NCI-H1092 (cell line): ENCODE measurements around the gene GUCY1A2.
"Not testable (repeated sequence)": the region's sequence is repeated elsewhere in the genome, so short reads cannot be mapped to it uniquely, and the experiment has no call there.

Source experiments
- DNase-seq: peaks from one replicate; lab custom pipeline; 2025; lab: John Stamatoyannopoulos, UW

The GUCY1A2 gene

DNA sequence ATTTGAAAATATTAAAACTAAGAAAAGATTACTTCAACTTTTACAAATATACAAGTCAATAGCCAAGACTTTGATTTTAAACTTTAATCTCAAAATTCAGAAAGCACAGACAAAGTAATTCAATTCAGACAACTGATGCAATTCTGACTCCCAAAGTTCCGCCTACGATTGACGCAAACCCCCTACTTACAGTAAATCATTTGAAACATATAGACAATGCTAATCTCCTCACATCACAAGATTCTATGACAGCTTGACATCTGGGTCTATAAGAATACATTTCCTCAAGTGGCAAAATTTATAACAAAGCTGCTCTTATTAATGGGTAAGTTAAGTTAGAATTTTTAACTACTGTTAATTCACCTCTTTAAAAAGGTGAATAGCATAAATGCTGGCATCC lies 75.2 kb downstream of the GUCY1A2 start:
- DNase-seq = no peak

DNA sequence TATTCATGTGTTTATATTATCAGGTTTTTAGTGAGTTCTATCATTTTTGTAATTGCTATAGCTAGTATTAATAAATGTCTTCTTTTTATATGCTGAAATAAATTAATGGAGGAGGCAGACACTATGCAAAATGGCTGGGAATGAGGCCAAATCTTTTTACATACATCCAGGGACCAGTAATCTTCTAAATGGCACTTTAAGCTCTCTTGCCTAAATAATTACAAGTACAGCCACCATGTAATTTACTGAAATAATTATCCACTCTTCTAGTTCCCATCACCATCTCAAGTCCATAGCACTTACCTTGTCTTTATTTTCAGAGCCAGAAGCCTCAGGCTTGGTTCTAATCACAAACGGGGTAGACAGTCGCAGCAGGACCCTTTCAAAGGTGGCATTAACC lies 79.1 kb downstream of the GUCY1A2 start:
- no peak for DNase-seq

DNA sequence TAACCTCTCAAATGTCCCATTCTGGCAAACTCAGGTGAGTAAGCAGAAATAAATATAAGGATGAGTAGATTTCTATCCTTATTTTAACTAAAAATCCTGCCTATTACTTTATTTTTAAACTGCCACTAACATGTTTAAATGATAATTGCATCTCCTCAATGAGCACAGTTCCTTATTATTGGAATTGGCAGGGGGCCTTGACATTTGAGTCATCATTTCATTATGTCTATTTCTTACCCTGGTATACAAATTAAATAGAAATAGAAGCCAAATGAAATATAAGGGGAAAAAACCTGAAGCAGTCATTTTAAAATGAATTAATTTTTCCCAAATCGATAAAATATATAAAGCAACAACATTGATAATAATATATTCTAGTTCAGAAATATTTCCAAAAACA lies 81.2 kb downstream of the GUCY1A2 start:
- DNase-seq = no peak

DNA sequence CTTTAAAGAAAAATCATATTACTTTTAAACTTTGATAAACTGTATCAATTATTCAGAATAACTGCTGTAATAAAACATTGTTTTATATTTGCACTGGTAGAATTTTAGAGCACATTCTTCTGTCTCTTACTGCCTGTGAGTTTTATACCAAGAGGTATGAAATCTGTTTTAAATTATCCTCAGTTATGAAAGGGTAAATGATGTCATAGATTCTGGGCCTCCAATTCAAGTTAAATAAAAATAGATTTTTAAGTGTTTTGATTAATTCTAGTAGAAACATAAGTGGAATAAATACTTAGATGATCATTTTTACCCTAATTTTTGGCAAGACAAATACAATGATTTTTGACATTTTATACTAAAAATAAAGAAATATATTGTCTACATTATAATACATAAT lies 93.0 kb downstream of the GUCY1A2 start:
- no peak for DNase-seq

DNA sequence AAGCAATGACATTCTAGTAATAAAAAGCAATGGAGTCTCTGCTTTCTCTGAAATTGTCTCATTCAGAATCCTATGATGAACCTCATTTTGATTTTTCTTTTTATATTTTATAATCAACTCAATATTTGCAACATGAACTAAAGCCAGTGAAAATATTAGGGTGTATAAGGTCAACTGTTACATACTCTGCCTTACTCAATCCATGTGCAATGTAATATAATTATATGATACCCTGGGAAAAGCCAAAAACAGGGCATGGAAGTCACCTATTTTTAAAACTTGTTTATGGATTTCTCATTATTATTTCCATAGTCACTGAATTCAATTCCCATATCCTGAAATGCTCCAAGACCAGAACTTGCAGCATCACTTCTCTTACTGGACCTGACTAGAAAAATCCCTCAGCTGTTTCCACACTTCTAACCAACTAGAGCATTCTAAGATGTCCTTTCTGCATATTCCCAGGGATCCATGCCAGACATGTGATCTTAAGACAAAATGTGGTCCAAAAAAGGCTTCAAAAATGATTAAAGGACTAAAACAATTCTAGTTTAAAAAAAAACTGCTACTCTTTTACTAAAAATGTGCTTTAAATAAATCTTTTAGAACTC lies 97.3 kb downstream of the GUCY1A2 start:
- no peak for DNase-seq

DNA sequence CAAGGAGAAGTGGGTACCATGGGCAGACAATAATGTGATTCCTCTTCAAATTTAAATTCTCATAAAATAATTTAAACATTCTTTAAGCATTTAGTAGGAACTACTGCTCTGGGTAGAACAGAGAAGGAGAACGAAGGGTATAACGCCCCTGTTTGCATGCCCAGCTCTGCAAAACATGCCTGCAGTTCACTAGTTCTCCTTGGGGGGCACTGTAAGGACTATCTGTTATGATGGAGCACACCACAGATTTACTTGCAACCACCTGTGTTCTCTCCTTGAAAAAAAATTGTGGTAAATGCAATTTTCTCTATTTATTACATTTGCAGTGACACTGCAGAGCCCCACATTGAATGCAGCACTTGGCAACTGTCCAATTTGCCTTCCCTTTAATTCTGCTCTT lies 100.3 kb downstream of the GUCY1A2 start:
- DNase-seq = no peak

DNA sequence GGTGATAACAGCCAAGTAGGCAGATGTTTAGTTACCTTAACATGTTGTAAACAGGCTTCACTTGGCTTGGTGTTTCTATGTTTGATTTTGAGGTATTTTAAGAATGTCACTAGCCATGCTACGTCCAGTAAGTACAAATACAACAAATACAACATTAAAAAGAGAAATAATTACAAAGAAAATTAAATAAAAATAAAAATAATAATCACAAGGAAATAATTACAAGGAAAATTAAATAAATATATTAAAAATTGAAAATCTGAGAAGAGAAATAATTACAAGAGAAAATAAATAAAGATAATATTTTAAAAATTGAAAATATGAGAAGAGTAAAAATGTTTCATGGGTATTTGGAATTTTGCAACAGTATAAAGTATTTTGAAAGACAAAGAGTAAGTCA lies 103.9 kb downstream of the GUCY1A2 start:
- no peak for DNase-seq

DNA sequence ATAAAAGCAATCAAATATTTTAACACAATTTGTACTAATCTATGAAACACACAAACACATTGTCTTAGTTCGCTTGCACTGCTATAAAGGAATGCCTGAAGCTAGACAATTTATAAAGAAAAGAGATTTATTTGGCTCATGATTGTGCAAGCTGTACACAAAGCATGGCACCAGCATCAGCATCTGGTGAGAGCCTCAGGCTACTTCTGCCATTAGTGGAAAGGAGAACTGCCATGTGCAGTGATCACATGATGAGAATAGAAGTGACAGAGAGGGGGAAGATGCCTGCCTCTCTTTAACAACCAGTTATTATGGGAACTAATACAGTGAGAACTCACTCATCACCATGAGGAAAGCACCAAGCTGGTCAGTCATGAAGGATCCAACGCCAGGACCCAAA lies 105.1 kb downstream of the GUCY1A2 start:
- no peak for DNase-seq

DNA sequence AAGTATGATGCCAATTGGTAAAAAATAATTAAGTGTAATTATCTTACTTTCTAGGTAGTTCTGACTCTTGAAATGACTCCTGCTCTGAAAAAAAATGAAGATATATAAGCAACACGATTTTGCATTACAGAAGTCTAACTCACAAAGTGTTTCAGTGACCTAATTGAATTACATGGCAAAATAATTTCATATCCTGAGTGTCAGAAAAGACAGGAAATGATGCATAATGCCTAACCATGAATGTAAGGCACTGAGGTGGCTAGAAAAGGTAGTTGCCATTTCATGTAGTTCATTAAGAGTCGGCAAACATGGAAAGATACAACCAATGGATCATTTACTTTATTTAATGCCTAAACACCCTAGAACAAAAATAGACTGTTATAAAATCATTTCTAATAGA lies 113.5 kb downstream of the GUCY1A2 start:
- DNase-seq = no peak

DNA sequence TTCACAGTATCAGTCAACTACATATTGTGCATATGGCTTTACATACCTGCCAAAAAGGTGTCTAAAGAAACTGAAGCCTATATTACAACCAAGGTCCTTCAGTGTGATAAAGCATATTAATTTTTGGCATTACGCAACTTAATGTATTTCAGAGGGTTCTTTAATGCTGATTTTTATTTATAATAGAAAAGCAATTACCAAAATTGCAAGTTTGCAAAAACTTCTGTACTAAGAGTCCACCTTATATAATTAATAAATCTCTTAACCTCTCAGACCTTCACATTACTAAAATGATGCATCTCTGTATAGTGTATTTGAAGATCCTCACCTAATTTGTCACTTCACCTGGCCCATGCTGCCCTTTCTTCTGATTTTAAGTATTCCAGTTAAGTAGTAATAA lies 128.6 kb downstream of the GUCY1A2 start:
- no peak for DNase-seq

DNA sequence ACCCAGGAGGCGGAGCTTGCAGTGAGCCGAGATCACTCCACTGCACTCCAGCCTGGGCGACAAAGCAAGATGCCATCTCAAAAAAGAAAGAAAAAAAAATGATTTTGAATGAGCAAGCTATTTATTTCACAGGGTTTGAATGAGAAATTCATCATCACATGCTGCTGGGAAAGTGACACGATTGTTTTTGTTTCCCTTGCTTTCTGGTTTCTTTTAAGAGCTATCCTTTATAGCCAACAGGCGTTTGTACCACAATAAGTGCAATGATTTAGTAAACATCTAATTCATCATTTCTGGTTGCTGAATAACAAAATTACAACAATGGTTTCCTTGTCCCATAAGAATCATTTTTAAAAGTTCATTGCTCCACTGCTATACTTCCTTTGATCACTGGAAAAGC lies 129.9 kb downstream of the GUCY1A2 start:
- DNase-seq = no peak

DNA sequence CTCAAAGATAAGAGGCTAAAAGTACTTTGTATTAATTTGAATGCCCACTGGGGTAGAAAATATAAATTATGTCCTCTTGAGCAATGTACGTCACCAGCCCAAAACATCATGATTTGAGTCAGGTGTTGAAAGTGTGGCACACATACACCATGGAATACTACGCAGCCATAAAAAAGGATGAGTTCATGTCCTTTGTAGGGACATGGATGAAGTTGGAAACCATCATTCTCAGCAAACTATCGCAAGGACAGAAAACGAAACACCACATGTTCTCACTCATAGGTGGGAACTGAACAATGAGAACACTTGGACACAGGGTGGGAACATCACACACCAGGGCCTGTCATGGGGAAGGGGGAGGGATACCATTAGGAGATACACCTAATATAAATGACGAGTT lies 134.6 kb downstream of the GUCY1A2 start:
- DNase-seq = not testable (repeated sequence)

DNA sequence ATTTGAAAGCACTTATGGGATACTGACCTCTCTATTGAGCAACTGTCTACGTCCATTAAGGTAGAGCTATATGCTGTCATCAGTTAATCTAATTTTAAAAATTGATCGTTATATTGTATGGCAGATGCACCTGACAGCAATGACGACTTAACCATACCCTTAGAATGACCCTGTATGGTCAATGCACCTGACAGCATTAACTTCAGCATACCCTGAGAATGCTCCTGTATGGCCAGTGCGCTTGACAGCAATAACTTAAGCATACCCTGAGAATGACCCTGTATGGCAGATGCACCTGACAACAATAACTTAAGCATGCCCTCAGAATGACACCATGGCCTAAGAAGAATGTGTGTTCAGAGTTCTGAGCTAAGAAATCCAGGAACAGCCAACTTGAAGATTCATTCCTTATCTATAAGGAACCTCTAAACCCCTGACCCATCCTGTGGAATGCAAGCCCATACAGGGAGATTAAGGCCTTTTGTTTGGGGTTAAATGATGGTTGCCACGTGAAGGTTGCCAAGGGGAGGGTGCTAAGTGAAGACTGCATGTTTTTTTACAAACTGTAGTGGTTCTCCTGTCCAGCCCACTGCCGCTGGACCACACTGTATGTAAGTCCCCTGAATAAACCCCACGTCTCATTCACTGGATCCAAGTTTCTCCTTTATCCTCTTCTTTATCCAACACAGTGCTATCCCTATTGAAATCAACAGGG lies 138.3 kb downstream of the GUCY1A2 start:
- no peak for DNase-seq

DNA sequence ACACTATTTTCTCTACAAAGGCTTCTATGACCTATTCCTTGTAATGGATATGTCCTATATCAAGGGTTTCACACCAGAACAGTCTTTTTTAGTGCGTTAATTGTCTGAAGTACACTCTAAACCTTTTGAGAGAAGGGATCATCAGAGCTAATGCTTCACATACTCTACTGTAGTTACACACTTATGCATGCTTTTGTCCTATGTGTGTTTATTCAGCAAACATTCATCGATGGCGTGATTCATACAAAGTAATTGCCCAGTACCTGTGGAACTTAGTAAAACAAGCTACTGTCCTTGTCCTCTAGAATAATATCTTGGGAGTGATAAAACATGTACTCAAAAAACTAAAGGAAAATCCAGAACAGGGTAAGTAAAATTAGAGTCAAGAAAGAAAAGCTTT lies 139.2 kb downstream of the GUCY1A2 start:
- no peak for DNase-seq

DNA sequence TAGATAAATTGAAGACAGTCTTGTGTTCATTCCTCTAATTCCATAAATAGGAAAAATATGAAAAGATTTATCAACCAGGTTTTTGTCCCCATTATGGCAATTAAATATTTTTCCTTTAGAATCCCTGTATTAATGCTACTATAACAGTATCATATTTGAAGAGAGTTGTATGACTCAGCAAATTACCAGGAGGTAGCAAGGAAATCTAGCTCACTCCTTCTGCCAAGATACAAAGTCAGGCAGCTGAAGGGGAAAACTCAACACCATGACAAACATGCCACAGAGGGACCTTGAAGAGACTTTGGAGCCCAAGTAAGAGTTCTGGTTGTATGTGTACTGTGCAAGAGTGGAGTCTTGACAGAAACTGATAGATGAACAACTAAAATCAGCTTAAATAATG lies 143.3 kb downstream of the GUCY1A2 start:
- no peak for DNase-seq

DNA sequence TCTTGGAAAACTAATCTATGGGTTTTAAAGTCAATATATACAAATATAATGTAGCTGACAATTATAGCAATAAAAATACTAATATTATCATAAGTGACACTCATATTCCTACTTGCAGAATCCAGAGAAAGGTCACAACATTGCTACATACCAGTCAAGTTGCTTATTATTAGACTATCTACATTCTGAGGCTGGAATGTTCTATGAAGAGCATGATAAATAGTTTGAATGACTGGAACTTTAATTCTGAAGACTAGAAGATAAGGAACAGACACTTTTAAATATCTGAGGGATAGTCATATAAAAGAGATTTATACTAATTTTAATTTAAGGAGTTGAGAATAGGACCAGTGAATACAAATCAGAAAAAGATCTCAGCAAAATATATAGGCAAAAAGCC lies 146.0 kb downstream of the GUCY1A2 start:
- DNase-seq = no peak

DNA sequence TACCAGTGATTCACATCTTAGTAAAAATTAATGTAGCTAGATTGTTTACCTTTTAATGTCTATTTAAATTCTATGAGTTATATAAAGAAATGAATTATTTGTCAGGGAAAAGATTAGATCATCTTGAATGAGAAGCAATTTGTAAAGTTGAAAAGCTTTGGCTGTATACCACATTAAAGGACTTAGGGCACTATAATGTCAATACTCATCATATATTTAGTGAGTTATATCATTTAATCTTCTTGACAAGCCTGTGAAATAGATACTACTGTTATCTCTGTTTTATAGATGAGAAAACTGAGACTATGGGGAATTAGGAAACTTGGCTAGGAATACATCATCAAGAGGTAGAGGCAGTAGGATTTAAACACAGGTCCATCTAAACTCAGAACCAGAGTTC lies 160.1 kb downstream of the GUCY1A2 start:
- no peak for DNase-seq

DNA sequence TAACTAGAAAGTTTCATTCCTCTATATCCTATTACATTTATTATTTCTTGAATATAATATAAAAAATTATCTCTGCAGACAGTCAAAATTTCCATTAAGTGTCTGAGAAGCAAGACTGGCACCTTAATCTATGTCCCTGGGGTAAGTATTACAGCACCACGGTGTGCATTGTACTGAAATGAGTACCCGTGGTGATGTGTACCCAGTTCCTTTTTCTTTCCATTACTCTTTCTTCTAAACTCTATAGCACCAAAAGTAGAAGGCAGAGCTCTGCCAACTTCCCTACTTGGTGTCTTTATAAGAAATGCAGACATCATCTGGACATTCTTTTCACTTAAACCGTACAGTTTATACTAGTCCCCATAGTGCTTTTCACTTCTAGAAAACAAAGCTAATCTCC lies 161.7 kb downstream of the GUCY1A2 start:
- no peak for DNase-seq

DNA sequence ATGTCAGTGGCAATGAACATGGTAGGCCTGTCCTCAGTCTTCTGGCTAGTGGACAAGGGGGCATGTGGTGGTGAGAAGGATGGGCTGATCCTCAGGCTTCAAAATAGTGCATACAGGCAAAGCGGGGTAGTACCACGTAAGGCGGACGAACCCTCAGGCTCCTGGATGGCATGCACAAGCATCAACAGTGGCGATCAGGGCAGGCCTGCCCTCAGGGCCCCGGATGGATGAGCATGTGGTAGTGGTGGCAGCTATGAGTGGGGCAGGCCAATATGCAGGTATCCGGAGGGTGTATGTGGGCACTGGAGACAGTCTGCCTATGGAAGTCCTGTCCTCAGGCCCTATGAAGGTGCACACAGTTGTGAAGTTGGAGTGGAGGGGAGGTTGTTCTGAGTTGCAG lies 163.8 kb downstream of the GUCY1A2 start:
- no peak for DNase-seq

DNA sequence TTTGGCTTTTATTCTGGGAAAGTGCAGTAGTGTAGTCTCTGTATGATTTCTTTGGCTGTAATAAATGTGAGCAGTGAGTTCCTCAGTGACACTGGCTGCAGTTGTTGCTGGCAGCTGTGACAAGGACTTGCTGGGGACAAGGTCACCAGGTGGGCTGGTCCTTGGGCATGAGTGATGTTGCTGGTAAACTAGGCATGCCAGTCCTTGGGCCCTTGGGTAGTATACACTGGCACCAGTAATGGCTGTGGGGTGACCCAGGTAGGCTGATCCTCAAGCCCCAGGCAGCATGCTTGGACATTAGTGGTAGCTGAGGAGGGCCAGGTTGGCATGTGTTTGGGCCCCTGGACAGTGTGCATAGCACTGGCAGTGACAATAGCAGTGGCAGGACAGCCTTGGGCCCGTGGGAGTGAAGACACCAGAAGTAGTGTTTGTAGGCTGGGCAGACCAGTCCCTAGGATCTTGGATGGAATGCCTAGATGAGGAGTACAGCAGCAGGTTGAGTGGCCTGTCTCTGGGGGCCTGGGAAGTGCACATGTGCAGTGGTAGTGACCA lies 164.3 kb downstream of the GUCY1A2 start:
- no peak for DNase-seq

DNA sequence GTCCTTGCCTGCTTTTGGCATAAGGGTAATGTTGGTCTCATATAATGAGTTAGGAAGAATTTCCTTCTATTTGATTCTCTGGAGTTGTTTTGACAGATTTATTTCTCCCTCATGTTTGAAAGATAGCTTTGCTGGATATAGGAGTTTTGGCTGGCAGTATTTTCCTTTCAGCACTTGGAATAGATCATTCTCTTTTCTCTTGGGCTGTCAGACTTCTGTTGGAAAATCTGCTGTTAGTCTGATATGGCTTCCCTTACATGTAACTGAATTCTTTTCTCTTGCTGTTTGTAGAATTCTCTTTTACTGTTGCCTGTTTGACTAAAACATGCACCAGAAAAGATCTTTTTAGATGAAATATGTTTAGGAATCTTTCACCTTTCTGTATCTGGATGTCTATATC lies 165.5 kb downstream of the GUCY1A2 start:
- DNase-seq = no peak

DNA sequence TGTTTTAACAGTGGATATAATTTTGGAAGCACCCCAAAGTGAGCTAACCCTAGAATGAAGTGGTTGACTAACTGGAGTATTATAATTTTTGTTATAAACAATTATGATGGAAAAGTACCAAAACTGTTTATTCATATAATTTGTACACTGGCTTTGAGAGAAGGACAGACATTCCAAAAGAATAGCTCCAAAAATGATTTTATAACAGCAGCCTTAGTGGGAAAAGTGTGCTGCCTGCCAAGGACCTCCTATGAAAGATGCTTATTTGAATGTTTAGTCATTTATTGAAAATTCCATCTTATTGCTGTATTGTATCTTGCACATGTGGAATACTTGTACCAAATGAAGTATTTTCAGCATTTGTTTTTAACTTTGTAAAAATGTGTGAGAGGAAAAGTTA lies 169.8 kb downstream of the GUCY1A2 start:
- no peak for DNase-seq

DNA sequence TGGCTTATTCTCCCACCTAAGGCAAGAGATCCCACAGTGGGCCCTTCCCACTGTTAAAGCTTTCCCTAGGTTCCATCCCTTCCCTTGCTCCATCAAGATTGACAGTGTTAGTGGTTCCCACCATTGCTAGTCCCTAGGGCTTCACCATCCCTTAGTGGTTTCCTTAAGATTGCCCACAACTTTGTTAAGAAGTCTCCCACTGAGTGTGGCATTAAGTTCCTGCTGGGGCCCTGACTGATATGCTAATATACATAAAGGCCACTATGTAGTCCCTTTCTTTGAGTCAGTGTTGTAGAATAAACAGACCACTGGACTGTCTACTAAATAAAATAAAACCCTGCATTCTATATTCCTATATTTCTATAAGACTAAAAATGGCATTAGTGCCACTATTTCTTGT lies 176.1 kb downstream of the GUCY1A2 start:
- DNase-seq = no peak

DNA sequence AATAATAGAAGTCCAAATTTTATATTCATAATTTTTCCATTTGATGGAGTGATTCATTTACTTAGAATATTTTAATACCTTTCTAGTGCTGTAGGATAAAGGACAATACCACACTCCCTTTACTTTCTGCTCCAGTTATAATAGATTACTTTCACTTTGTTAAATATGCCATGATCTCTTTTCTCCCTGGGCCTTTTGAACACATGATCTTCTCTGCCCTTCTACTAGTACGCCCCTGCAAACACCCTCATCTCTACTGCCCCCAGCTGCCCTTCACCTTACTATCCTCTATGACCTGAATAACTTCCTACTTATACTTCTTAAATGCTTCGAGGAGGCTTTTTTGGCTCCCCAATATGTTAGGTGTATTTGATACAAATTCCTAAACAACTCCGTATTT lies 177.3 kb downstream of the GUCY1A2 start:
- DNase-seq = no peak
